Measurements from ENCODE around the gene COMMD1.

COMMD1 gene

DNA sequence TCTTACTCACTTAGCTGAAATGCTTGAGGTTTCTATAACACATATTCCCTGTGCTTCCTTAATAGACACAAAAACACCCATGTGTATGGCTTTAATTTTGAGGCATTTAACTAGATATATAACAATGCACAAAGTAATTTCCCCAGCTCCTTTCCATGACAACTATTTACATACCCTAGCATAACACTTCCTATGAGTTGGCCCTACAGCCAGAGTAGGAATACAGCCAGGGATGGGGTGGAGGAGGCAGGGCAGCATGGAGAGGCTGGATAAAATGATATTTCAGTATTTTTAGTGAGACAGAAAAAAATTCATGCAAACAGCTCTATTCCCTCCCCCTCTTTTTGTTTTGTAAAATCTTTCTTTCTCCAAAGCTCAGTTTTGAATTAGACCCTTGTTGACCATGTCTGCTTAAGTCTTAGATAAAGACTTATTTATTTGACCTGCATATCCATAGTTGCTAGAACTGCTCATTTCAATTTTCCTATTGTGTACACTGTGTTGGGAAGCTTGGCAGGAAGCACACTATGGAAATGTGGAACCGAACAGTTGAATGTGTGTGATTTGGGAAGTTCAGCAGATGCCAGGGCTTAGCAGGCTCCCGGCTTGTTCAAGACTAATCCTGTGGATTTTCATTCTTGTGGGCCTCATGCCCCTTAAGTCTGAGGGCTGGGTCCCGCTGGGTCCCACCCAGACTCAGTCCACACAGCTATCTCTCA lies 279.2 kb downstream of the COMMD1 start:
- no peak for DNase-seq

Data from GOT3 (cell line).